Tibial nerve (tissue), 4 donors: ENCODE measurements around the gene ZNF208.

Experiments used
- EP300 ChIP-seq, 2 donors: sonication (generic); formaldehyde crosslinking; IDR thresholded peaks; one replicate each; pipeline ENCODE4 v1.6.1; 2017; ENCODE audit warnings: antibody characterized with exemption in 2 of 2, mild to moderate bottlenecking in 1 of 2
- TF ChIP-seq, protein P1 (sequence below), 5 experiments: fragments of 200-600 bp in 3 of 5; fragments of 450-650 bp in 2 of 5; sonication (generic) in 3 of 5; IDR thresholded peaks; one replicate each; pipeline ENCODE4 v1.5.1; 2016 to 2019; ENCODE audit warnings: antibody characterized with exemption in 5 of 5, mild to moderate bottlenecking in 3 of 5, moderate library complexity in 2 of 5

DNA sequence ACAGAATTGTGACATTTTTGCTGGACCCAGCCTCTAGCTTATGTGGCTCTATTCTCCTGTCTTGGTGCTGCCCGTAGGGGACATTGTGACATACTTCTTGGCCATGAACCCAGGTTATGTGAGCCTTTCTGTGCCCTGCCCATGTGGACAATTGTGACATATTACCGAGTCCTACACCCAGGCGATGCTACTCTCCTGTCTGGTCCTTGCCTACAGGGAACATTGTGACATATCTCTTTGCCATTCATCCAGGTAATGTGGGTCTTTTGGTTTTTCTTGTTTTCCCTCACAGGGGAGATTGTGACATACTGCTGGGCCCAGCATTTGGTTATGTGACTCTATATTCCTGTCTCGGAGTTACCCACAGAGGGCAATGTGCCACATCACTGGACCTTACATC, 103.2 kb downstream of the ZNF208 start:
- TF ChIP-seq, protein P1, sequence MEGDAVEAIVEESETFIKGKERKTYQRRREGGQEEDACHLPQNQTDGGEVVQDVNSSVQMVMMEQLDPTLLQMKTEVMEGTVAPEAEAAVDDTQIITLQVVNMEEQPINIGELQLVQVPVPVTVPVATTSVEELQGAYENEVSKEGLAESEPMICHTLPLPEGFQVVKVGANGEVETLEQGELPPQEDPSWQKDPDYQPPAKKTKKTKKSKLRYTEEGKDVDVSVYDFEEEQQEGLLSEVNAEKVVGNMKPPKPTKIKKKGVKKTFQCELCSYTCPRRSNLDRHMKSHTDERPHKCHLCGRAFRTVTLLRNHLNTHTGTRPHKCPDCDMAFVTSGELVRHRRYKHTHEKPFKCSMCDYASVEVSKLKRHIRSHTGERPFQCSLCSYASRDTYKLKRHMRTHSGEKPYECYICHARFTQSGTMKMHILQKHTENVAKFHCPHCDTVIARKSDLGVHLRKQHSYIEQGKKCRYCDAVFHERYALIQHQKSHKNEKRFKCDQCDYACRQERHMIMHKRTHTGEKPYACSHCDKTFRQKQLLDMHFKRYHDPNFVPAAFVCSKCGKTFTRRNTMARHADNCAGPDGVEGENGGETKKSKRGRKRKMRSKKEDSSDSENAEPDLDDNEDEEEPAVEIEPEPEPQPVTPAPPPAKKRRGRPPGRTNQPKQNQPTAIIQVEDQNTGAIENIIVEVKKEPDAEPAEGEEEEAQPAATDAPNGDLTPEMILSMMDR (IDR thresholded peaks at IDR 0.05): no peak
- TF ChIP-seq EP300 (IDR thresholded peaks at IDR 0.05): no peak
